ENCODE results near the gene CDK8.

DNA sequence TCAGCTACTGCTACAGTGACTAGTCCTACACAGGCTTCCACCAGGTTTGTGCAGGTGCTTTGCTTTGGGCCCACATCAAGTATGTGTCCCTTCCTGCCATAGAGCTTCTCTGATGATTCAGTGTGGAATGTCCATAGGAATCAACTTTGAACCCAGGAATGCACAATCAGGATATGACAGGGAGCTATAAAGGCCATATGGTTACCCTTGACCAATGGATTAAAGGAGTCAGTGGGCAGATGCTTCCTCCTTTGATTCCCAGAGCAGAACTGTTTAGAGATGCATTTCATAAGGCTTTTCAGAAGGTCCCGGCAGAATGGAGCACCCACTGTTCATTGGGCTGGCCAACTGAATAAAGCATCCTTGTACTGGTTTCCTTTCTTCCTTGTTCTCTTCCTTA is 158.3 kb downstream of the CDK8 start:
- no peak for TF ChIP-seq CTCF (IDR thresholded peaks at IDR 0.05; ENCODE audit: extremely low read depth in 1 of 2, insufficient read depth in 1 of 2, low read depth in 1 of 2, low read length in 2 of 2)
- no peak for TF ChIP-seq POLR2A (IDR thresholded peaks at IDR 0.05; ENCODE audit: low read depth, low read length)
